ENCODE results near the gene HLA-DMA. TPM values are rescaled to one million over a fixed set of nuclear protein-coding genes. Genes with fewer than 3 reads are reported as not detected.

The HLA-DMA gene
- total RNA-seq, 4 donors from 2014 or later, result 10.7 to 41.5 (median 27.3) TPM

DNA sequence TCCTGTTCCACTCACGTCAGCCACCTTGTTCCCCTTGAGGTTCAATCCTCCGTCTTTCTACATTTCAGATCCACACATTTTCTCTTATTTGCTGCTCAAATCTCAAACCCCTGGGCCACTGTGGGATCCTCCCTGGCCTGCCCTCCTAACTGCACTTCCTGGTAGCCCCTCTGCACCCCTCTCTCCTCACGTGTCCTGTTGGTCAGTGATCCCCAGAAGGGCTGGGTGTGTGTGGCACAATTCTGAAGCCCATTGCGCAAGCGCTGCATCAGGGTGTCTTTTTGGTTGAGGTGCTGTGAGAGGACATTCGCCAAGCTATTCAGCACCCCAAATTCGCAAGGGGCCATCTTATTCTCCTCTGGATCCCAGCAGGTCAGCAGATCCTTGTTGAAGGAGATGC, 14.4 kb downstream of the HLA-DMA start:
- 96% methylated on average over 7 of the region's 7 CpGs for WGBS, 2 donors
- intact Hi-C loops (cut with DNase I), result no loop called here
- Histone ChIP-seq H3K4me3 (replicated peaks in 1 of 3) (no peak overlapping the region), H3K9me3 (no peaks in the 10 kb centered on the region), H3K36me3 (no peaks in the 10 kb centered on the region), H3K27ac (no peak overlapping the region), H3K27me3 (no peaks in the 10 kb centered on the region), H3K4me1 (peaks cover 43 to 44% of the 10 kb centered on the region in 2 donors)
- TF ChIP-seq, protein P1, sequence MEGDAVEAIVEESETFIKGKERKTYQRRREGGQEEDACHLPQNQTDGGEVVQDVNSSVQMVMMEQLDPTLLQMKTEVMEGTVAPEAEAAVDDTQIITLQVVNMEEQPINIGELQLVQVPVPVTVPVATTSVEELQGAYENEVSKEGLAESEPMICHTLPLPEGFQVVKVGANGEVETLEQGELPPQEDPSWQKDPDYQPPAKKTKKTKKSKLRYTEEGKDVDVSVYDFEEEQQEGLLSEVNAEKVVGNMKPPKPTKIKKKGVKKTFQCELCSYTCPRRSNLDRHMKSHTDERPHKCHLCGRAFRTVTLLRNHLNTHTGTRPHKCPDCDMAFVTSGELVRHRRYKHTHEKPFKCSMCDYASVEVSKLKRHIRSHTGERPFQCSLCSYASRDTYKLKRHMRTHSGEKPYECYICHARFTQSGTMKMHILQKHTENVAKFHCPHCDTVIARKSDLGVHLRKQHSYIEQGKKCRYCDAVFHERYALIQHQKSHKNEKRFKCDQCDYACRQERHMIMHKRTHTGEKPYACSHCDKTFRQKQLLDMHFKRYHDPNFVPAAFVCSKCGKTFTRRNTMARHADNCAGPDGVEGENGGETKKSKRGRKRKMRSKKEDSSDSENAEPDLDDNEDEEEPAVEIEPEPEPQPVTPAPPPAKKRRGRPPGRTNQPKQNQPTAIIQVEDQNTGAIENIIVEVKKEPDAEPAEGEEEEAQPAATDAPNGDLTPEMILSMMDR (IDR thresholded peaks at IDR 0.05), result no peak
- no peak for TF ChIP-seq POLR2A (IDR thresholded peaks at IDR 0.05)
- DNase-seq, result no peak

DNA sequence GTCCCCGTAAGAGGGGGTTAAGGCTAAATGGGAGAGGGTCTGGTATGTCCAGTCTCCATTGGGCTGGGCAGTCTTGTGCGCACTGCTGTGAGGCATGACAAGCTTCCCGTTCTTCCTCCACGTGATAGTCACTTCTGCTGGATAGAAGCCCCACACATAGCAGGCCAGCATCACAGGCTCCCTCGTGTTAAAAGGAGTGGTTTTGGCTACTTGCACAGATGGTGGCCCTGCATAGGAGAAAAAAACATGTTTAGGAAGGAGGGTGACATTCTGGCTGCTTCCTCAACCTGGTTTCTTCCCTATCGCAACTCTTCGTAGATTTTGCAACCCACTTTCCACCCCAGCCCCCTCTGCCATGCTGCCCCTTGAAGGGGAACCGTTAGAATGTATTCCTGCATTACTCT, 15.7 kb downstream of the HLA-DMA start:
- H3K4me1 ChIP-seq, result peaks cover 38 to 39% of the 10 kb centered on the region in 2 donors
- peak overlapping the region; percentile 36 to 73 (median 72) for H3K27ac ChIP-seq
- intact Hi-C loops (cut with DNase I), result no loop called here
- no peaks in the 10 kb centered on the region for H3K36me3 ChIP-seq
- H3K9me3 ChIP-seq, result no peaks in the 10 kb centered on the region
- H3K4me3 ChIP-seq (replicated peaks in 1 of 3), result no peak overlapping the region
- no peak for DNase-seq
- TF ChIP-seq, protein P1 (IDR thresholded peaks at IDR 0.05), result no peak
- no peak for TF ChIP-seq POLR2A (IDR thresholded peaks at IDR 0.05)
- 86 to 90% methylated on average over 8 of the region's 8 CpGs for WGBS, 2 donors
- no peaks in the 10 kb centered on the region for H3K27me3 ChIP-seq

DNA sequence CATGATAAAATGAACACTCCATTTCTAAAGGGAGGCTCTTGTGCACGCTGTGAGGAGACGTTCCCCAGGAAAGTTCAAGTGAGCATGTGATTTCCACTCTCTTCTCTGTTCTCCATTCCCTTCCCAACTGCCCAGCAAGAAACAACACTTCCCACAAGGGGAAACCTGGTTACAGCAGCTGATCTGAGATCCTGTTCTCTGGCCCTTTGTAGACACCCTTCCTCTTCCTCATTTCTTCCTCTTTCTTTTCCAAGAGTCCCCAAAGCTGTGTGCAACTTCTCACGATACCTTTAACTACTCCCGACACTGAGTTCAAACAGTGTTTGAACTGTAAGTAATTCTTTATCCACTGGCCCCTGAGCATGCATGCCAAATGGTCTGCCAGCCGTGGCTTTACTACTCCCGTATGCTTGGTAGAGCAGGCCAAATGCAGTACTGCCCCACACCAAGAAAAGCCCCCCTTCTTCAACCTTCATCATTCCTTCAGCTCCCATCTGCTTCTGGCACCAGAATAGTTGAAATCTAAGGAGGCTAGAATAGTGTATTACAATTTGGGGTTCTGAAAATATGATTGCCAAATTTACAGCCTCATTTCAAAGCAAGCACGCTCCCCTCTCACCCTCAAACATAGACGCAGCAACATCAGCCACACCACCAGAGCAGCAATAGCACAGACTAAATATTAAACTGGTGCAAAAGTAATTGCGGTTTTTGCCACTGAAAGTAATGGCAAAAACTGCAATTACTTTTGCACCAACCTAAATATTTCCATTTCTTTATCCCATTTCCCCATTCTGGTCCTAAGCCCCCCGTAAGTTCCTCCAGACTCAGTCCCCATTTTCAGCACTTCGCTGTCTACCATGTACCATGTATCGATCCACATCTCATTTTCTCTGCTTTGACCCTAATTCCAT, 16.4 kb downstream of the HLA-DMA start:
- H3K27me3 ChIP-seq, result no peaks in the 10 kb centered on the region
- no peak overlapping the region for H3K4me3 ChIP-seq (replicated peaks in 1 of 3)
- H3K4me1 ChIP-seq, result peaks cover 38 to 39% of the 10 kb centered on the region in 2 donors
- WGBS, 2 donors, result 55 to 65% methylated on average over 12 of the region's 12 CpGs
- H3K9me3 ChIP-seq, result no peaks in the 10 kb centered on the region
- peak; percentile 83 for DNase-seq
- no peaks in the 10 kb centered on the region for H3K36me3 ChIP-seq
- peak overlapping the region; percentile 36 to 73 (median 72) for H3K27ac ChIP-seq
- TF ChIP-seq, protein P1 (IDR thresholded peaks at IDR 0.05), result peak in 2 of 6 experiments; percentile 10 to 19
- TF ChIP-seq POLR2A (IDR thresholded peaks at IDR 0.05), result peak in 1 of 2 donors; percentile 46
- intact Hi-C loops (cut with DNase I), result no loop called here

DNA sequence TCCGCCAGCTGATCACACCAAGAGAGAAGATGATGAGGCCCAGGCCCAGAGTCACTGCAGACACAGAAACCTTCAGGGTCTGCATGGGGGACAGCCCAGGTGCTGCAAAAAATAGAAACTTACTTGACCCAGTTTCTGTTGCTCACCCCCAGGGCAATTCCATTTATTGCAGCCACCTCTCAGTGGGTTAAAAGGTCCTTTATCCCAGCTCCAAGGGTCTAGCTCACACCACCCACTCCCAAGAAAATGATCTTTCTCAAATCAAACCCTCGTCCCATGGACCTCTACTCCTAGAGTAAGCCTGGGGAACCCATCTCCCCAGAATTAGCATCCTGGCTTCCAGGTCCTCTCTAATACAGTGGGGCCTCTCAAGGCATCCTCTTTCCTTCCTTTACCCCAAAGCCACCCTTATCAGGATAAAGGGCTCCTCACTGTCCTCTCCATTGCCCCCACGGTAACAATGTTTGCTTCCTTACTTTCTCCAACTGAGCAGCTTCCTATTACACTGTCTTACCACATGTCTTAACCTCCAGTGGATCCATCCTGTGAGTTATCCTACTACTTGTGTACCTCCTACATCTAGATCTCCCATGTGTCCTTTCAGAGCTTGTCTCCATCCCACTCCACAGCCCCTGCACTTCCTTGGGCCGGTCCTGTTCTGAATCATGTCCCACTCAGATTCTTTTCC, 17.2 kb downstream of the HLA-DMA start:
- Histone ChIP-seq H3K27ac (peak overlapping the region; percentile 36 to 73 (median 72)), H3K27me3 (no peaks in the 10 kb centered on the region), H3K36me3 (no peaks in the 10 kb centered on the region), H3K4me1 (peaks cover 37% of the 10 kb centered on the region in 2 donors), H3K9me3 (no peaks in the 10 kb centered on the region), H3K4me3 (replicated peaks in 1 of 3) (no peak overlapping the region)
- TF ChIP-seq, protein P1 (IDR thresholded peaks at IDR 0.05), result no peak
- TF ChIP-seq POLR2A (IDR thresholded peaks at IDR 0.05), result no peak
- intact Hi-C loops (cut with DNase I), result no loop called here
- DNase-seq, result no peak
- 78 to 81% methylated on average over 4 of the region's 4 CpGs for WGBS, 2 donors

All from thyroid gland (tissue), 4 donors.